Measurements from ENCODE around the gene LTV1. TPM values are rescaled to one million over a fixed set of nuclear protein-coding genes. Genes with fewer than 3 reads are reported as not detected.
A peak's percentile ranks its signal among the peaks of the same experiment; 100 is the strongest.

Gene LTV1
- total and polyA plus RNA-seq, 12 donors = 6.9 to 22.4 (median 12.5) TPM

GRCh38 chr6:143884216-143884900 is 41.2 kb downstream of the LTV1 start:
- no peaks in the 10 kb centered on the region for H3K4me1 ChIP-seq
- no peak for DNase-seq
- H3K36me3 ChIP-seq = no peaks in the 10 kb centered on the region
- H3K4me3 ChIP-seq = no peak overlapping the region
- peaks cover 0 to 14% (median 0%) of the 10 kb centered on the region in 11 donors for H3K9me3 ChIP-seq
- no peak for TF ChIP-seq CTCF (IDR thresholded peaks at IDR 0.05)
- 72 to 77% methylated on average over 7 of the region's 7 CpGs for WGBS, 2 donors
- peak in 1 of 8 donors; percentile 25 for ATAC-seq
- intact Hi-C loops (cut with DNase I) = no loop called here
- H3K27ac ChIP-seq = peak overlapping the region in 1 of 10 donors; percentile 6
- no peaks in the 10 kb centered on the region for H3K27me3 ChIP-seq

GRCh38 chr6:143885116-143885515 is 42.0 kb downstream of the LTV1 start:
- Histone ChIP-seq H3K4me3 (no peak overlapping the region), H3K27me3 (no peaks in the 10 kb centered on the region), H3K9me3 (peaks cover 0 to 9% (median 0%) of the 10 kb centered on the region in 11 donors), H3K36me3 (no peaks in the 10 kb centered on the region), H3K4me1 (no peaks in the 10 kb centered on the region), H3K27ac (no peak overlapping the region)
- DNase-seq = no peak
- TF ChIP-seq CTCF (IDR thresholded peaks at IDR 0.05) = no peak
- intact Hi-C loops (cut with DNase I) = no loop called here
- no peak for ATAC-seq
- 100% methylated on average over 1 of the region's 1 CpG for WGBS, 2 donors

- H3K27ac ChIP-seq = no peak overlapping the region
Observed at GRCh38 chr6:143894655-143895054, 51.5 kb downstream of the LTV1 start.

GRCh38 chr6:143896126-143896860 is 53.2 kb downstream of the LTV1 start:
- no peak for TF ChIP-seq CTCF (IDR thresholded peaks at IDR 0.05)
- DNase-seq = no peak
- no peaks in the 10 kb centered on the region for H3K27me3 ChIP-seq
- H3K4me1 ChIP-seq = peaks cover 0 to 1% (median 0%) of the 10 kb centered on the region in 9 donors
- intact Hi-C loops (cut with DNase I) = no loop called here
- no peak for ATAC-seq
- H3K36me3 ChIP-seq = no peaks in the 10 kb centered on the region
- WGBS, 2 donors = 91 to 96% methylated on average over 3 of the region's 3 CpGs
- H3K4me3 ChIP-seq = no peak overlapping the region
- H3K27ac ChIP-seq = no peak overlapping the region
- no peaks in the 10 kb centered on the region for H3K9me3 ChIP-seq

More at GRCh38 chr6:143894655-143895054, 51.5 kb downstream of the LTV1 start:
- no peak for TF ChIP-seq CTCF (IDR thresholded peaks at IDR 0.05)
- Histone ChIP-seq H3K36me3 (no peaks in the 10 kb centered on the region), H3K9me3 (no peaks in the 10 kb centered on the region), H3K4me3 (no peak overlapping the region), H3K4me1 (no peaks in the 10 kb centered on the region), H3K27me3 (no peaks in the 10 kb centered on the region)
- 80 to 87% methylated on average over 1 of the region's 1 CpG for WGBS, 2 donors
- DNase-seq = no peak
- no peak for ATAC-seq
- intact Hi-C loops (cut with DNase I) = no loop called here
